ENCODE data around the gene BRD4. TPM values are rescaled to one million over a fixed set of nuclear protein-coding genes. Genes with fewer than 3 reads are reported as not detected.

The BRD4 gene
- total and polyA plus RNA-seq, 2 of the 13 experiments (the other 11 are each of a cell fraction or from before 2014, with no cell fraction given) = 10.5 to 11.4 TPM

GRCh38 chr19:15241259-15241910 is 91.0 kb downstream of the BRD4 start:
- ChIA-PET POLR2A (no interaction called here), CTCF (ENCODE audit: low intra/inter-chr PET ratio, low total read pairs) (no interaction called here)
- intact Hi-C loops (cut with micrococcal nuclease; ENCODE audit: unreplicated experiment) (no loop called here), in situ Hi-C loops (cut with HindIII; ENCODE audit: extremely low pct_ligation_motif_present, low pct_unique_long_range_greater_than_20kb) (no loop called here)
- Histone ChIP-seq H3K9ac (ENCODE audit: insufficient read depth, low read depth, low read length) (no peak overlapping the region), H3K36me3 (replicated peaks in 1 of 2; ENCODE audit: control insufficient read depth in 1 of 2, insufficient read depth in 2 of 2, low read length in 2 of 2) (peaks cover 56 to 79% of the 10 kb centered on the region in 2 experiments), H3K27ac (ENCODE audit: extremely low read length, insufficient read depth, low read length) (no peak overlapping the region), H2AFZ (ENCODE audit: low read length) (no peak overlapping the region), H3K27me3 (ENCODE audit: control insufficient read depth in 1 of 2, insufficient read depth in 2 of 2, low read length in 2 of 2) (no peaks in the 10 kb centered on the region), H3K9me3 (ENCODE audit: low read length) (no peaks in the 10 kb centered on the region), H3K4me2 (ENCODE audit: low read depth, low read length) (no peak overlapping the region), H4K20me1 (ENCODE audit: insufficient read depth, low read length) (peaks cover 3% of the 10 kb centered on the region; the same call in 1 of the 2 replicates), H3K4me3 (replicated peaks in 1 of 3; ENCODE audit: insufficient read depth in 1 of 3, low read depth in 2 of 3, low read length in 3 of 3) (no peak overlapping the region), H3K79me2 (ENCODE audit: insufficient read depth, low read length) (no peaks in the 10 kb centered on the region), H3K4me1 (ENCODE audit: insufficient read depth, low read length) (no peaks in the 10 kb centered on the region)
- 98% methylated on average over 6 of the region's 9 CpGs for WGBS (ENCODE audit: low lambda C conversion rate)
- TF ChIP-seq TAF15 (IDR thresholded peaks at IDR 0.05; ENCODE audit: low read depth, low read length, poor library complexity, severe bottlenecking) (no peak), AGO2 (optimal IDR thresholded peaks at IDR 0.05; ENCODE audit: low read depth, low read length) (peak; percentile 12), RBM22 (optimal IDR thresholded peaks at IDR 0.05; ENCODE audit: low read length) (peak; percentile 80)
- no TSS peak for BruUV-seq (replicated peaks)
- no peak for DNase-seq (ENCODE audit: low spot score)
- no peak for ATAC-seq
- no peak for FAIRE-seq

- BruUV-seq (replicated peaks) = no TSS peak
- no peak overlapping the region for H3K27ac ChIP-seq (ENCODE audit: extremely low read length, insufficient read depth, low read length)
- ATAC-seq (no peak), FAIRE-seq (no peak), DNase-seq (ENCODE audit: low spot score) (no peak)
- H3K36me3 ChIP-seq (replicated peaks in 1 of 2; ENCODE audit: control insufficient read depth in 1 of 2, insufficient read depth in 2 of 2, low read length in 2 of 2) = peaks cover 54 to 78% of the 10 kb centered on the region in 2 experiments
- no peaks in the 10 kb centered on the region for H3K79me2 ChIP-seq (ENCODE audit: insufficient read depth, low read length)
- CTCF ChIA-PET (ENCODE audit: low intra/inter-chr PET ratio, low total read pairs) = no interaction called here
- H2AFZ ChIP-seq (ENCODE audit: low read length) = no peak overlapping the region
- H3K9ac ChIP-seq (ENCODE audit: insufficient read depth, low read depth, low read length) = no peak overlapping the region
- TF ChIP-seq POLR2A (IDR thresholded peaks at IDR 0.05; ENCODE audit: insufficient read depth in 1 of 2, low read depth in 2 of 2, low read length in 2 of 2) (0 out of 4 replicates have a peak, but pooled peaks of 1 of the 2 experiments have one; percentile 11), MIER3 (CRISPR knock-in tag; IDR thresholded peaks at IDR 0.05; ENCODE audit: borderline replicate concordance) (no peak), SNAI1 (CRISPR knock-in tag; IDR thresholded peaks at IDR 0.05; ENCODE audit: borderline replicate concordance) (no peak), CENPX (CRISPR knock-in tag; IDR thresholded peaks at IDR 0.05) (no peak), ZBTB20 (CRISPR knock-in tag; IDR thresholded peaks at IDR 0.05; ENCODE audit: borderline replicate concordance, low read depth) (no peak), ZNF430 (CRISPR knock-in tag; IDR thresholded peaks at IDR 0.05) (no peak), CREBL2 (CRISPR knock-in tag; IDR thresholded peaks at IDR 0.05; ENCODE audit: borderline replicate concordance) (no peak), AGO2 (optimal IDR thresholded peaks at IDR 0.05; ENCODE audit: low read depth, low read length) (peak; percentile 69), GABPA (IDR thresholded peaks at IDR 0.05; ENCODE audit: low read depth, low read length) (no peak), GABPA (CRISPR knock-in tag; IDR thresholded peaks at IDR 0.05; ENCODE audit: low read depth) (no peak), ZNF232 (CRISPR knock-in tag; IDR thresholded peaks at IDR 0.05; ENCODE audit: borderline replicate concordance) (no peak), ATAD3A (CRISPR knock-in tag; IDR thresholded peaks at IDR 0.05) (no peak), ZNF691 (CRISPR knock-in tag; IDR thresholded peaks at IDR 0.05; ENCODE audit: borderline replicate concordance, low read depth) (no peak), TMF1 (CRISPR knock-in tag; IDR thresholded peaks at IDR 0.05; ENCODE audit: low read depth) (no peak)
- H3K4me2 ChIP-seq (ENCODE audit: low read depth, low read length) = no peak overlapping the region
- POLR2A ChIA-PET = no interaction called here
- 97% methylated on average over 8 of the region's 9 CpGs for WGBS (ENCODE audit: low lambda C conversion rate)
- H3K9me3 ChIP-seq (ENCODE audit: low read length) = no peaks in the 10 kb centered on the region
- intact Hi-C loops (cut with micrococcal nuclease; ENCODE audit: unreplicated experiment) = no loop called here
- in situ Hi-C loops (cut with HindIII; ENCODE audit: extremely low pct_ligation_motif_present, low pct_unique_long_range_greater_than_20kb) = no loop called here
- H3K4me3 ChIP-seq (replicated peaks in 1 of 3; ENCODE audit: insufficient read depth in 1 of 3, low read depth in 2 of 3, low read length in 3 of 3) = no peak overlapping the region
- peaks cover 3% of the 10 kb centered on the region; the same call in 1 of the 2 replicates for H4K20me1 ChIP-seq (ENCODE audit: insufficient read depth, low read length)
- no peaks in the 10 kb centered on the region for H3K4me1 ChIP-seq (ENCODE audit: insufficient read depth, low read length)
- no peaks in the 10 kb centered on the region for H3K27me3 ChIP-seq (ENCODE audit: control insufficient read depth in 1 of 2, insufficient read depth in 2 of 2, low read length in 2 of 2)
Measured at GRCh38 chr19:15240515-15240914, 91.8 kb downstream of the BRD4 start.
